Measurements from ENCODE around the gene L3MBTL3.

DNA sequence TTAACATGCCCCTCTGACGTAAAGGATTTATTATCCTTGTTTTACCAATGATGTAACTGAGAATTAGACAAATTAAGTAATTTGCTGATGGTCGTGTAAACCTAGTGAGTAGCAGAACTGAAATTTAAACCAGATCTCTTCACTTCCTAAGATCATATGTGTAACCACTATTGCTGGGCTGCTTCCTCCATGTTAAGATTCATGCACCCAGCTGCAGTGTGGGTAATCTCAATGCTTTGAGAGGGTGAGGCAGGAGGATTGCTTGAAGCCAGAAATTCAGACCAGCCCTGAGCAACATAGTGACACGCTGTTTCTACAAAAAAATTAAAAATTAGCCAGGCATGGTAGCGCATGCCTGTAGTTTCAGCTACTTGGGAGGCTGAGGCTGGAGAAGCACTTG, 97.9 kb downstream of the L3MBTL3 start:
- TF ChIP-seq SMC3 (IDR thresholded peaks at IDR 0.05; ENCODE audit: borderline replicate concordance, low read length) (no peak), POLR2A (IDR thresholded peaks at IDR 0.05; ENCODE audit: low read depth, low read length) (no peak), FOS (IDR thresholded peaks at IDR 0.05; ENCODE audit: borderline replicate concordance, extremely low read depth, insufficient read length) (no peak), CHD1 (IDR thresholded peaks at IDR 0.05; ENCODE audit: low read depth, low read length) (no peak), EP300 (IDR thresholded peaks at IDR 0.05; ENCODE audit: borderline replicate concordance in 1 of 2, control insufficient read depth in 1 of 2, low read depth in 2 of 2, low read length in 2 of 2) (no peak)
- TF ChIP-seq, protein P1, sequence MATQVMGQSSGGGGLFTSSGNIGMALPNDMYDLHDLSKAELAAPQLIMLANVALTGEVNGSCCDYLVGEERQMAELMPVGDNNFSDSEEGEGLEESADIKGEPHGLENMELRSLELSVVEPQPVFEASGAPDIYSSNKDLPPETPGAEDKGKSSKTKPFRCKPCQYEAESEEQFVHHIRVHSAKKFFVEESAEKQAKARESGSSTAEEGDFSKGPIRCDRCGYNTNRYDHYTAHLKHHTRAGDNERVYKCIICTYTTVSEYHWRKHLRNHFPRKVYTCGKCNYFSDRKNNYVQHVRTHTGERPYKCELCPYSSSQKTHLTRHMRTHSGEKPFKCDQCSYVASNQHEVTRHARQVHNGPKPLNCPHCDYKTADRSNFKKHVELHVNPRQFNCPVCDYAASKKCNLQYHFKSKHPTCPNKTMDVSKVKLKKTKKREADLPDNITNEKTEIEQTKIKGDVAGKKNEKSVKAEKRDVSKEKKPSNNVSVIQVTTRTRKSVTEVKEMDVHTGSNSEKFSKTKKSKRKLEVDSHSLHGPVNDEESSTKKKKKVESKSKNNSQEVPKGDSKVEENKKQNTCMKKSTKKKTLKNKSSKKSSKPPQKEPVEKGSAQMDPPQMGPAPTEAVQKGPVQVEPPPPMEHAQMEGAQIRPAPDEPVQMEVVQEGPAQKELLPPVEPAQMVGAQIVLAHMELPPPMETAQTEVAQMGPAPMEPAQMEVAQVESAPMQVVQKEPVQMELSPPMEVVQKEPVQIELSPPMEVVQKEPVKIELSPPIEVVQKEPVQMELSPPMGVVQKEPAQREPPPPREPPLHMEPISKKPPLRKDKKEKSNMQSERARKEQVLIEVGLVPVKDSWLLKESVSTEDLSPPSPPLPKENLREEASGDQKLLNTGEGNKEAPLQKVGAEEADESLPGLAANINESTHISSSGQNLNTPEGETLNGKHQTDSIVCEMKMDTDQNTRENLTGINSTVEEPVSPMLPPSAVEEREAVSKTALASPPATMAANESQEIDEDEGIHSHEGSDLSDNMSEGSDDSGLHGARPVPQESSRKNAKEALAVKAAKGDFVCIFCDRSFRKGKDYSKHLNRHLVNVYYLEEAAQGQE (IDR thresholded peaks at IDR 0.05; ENCODE audit: low read depth, low read length): no peak
- TF ChIP-seq, protein P2, sequence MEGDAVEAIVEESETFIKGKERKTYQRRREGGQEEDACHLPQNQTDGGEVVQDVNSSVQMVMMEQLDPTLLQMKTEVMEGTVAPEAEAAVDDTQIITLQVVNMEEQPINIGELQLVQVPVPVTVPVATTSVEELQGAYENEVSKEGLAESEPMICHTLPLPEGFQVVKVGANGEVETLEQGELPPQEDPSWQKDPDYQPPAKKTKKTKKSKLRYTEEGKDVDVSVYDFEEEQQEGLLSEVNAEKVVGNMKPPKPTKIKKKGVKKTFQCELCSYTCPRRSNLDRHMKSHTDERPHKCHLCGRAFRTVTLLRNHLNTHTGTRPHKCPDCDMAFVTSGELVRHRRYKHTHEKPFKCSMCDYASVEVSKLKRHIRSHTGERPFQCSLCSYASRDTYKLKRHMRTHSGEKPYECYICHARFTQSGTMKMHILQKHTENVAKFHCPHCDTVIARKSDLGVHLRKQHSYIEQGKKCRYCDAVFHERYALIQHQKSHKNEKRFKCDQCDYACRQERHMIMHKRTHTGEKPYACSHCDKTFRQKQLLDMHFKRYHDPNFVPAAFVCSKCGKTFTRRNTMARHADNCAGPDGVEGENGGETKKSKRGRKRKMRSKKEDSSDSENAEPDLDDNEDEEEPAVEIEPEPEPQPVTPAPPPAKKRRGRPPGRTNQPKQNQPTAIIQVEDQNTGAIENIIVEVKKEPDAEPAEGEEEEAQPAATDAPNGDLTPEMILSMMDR (IDR thresholded peaks at IDR 0.05 in 2 of 3, conservative IDR thresholded peaks at IDR 0.05 in 1 of 3; ENCODE audit: control insufficient read depth in 2 of 3, extremely low read depth in 1 of 3, insufficient read depth in 1 of 3, low read depth in 3 of 3, low read length in 3 of 3): no peak
